Lower leg skin (tissue), 3 donors: ENCODE results near the gene ICOS.

Source experiments
- POLR2A ChIP-seq, 2 donors: fragments of 450-650 bp; IDR thresholded peaks; one replicate each; pipeline ENCODE4 v1.6.1; 2016 to 2017; ENCODE audit warnings: antibody characterized with exemption in 2 of 2, mild to moderate bottlenecking in 1 of 2, moderate library complexity in 1 of 2
- TF ChIP-seq, protein P1 (sequence below), 3 donors: fragments of 450-650 bp; IDR thresholded peaks; one replicate each; pipeline ENCODE4 v1.5.1; 2016; ENCODE audit warnings: antibody characterized with exemption in 3 of 3, mild to moderate bottlenecking in 3 of 3, moderate library complexity in 2 of 3

DNA sequence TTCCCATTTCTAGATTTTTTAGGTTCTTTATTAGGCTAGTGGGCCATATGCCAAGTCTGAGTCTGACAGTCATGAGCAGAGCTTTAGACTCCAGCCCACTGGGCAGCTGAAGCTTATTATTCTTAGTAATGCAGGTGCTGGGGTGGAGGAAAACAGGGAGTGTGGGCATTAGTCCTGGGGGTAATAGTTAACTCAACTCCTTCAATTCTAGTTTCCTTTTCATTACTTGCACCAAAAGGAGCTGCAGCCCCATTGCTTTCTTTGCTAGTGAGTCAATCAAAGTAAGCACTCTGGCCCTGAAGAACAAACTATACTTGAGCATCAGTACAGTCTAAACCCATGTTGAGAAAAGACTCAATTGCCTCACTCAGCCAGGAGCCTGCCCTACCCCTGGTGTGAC is 35.5 kb downstream of the ICOS start:
- TF ChIP-seq, protein P1, sequence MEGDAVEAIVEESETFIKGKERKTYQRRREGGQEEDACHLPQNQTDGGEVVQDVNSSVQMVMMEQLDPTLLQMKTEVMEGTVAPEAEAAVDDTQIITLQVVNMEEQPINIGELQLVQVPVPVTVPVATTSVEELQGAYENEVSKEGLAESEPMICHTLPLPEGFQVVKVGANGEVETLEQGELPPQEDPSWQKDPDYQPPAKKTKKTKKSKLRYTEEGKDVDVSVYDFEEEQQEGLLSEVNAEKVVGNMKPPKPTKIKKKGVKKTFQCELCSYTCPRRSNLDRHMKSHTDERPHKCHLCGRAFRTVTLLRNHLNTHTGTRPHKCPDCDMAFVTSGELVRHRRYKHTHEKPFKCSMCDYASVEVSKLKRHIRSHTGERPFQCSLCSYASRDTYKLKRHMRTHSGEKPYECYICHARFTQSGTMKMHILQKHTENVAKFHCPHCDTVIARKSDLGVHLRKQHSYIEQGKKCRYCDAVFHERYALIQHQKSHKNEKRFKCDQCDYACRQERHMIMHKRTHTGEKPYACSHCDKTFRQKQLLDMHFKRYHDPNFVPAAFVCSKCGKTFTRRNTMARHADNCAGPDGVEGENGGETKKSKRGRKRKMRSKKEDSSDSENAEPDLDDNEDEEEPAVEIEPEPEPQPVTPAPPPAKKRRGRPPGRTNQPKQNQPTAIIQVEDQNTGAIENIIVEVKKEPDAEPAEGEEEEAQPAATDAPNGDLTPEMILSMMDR (IDR thresholded peaks at IDR 0.05), result no peak
- TF ChIP-seq POLR2A (IDR thresholded peaks at IDR 0.05), result no peak
